ENCODE results near the gene KIAA0232. TPM values are rescaled to one million over a fixed set of nuclear protein-coding genes. Genes with fewer than 3 reads are reported as not detected.

Gene KIAA0232
- polyA plus RNA-seq, 1 donor (not counting 4 experiments of a cell fraction or from before 2014, with no cell fraction given): 10.0 TPM

DNA sequence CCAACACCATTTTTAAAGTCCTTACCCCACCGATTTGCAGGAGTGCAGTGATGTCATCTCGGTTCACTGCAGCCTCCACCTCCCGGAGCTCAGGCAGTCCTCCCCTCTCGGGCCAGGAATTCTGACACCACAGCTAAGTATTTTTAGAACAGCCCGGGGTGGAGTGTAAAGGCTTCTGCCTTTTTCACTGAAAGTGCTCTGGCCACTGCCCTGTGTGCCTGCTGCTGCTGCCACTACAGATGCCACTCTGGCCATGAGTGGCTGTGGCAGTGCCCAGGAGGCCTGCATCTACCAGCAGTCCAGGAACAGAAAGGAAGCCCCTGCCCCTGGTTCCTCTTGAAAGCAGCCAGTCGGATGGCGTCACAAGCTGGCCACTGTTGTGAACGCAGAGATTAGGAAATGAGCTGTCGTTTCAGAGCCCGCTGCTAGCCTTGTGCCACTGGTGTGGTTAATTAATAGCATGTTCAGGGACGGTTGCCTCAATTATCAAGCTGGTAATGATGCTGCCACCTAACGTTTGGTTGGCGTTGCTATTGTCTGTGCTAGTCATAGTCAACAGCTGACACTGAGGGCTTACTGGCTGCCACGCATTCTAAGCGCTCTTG, 103.5 kb downstream of the KIAA0232 start:
- DNase-seq (ENCODE audit: low read depth, low spot score): no peak
- H2AFZ ChIP-seq (ENCODE audit: control insufficient read depth, low read length): no peak overlapping the region

DNA sequence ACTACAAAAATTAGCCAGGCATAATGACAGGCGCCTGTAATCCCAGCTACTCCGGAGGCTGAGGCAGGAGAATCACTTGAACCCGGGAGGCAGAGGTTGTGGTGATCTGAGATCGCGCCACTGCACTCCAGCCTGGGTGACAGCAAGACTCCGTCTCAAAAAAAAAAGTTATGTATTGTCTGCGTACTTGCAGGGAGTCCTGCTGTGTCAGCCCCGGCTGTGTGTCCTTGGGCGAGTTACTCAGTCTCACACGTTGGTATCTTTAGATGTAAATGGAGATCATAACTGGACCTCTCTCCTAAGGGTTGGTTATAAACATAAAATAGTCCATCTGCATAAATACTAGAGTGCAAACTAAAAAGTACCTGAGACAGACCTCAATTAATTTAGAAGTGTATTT, 104.4 kb downstream of the KIAA0232 start:
- H3K4me1 ChIP-seq (ENCODE audit: control insufficient read depth, extremely low read depth, insufficient read depth, low read length): no peaks in the 10 kb centered on the region
- FAIRE-seq (no peak), DNase-seq (ENCODE audit: low read depth, low spot score) (no peak)
- no peaks in the 10 kb centered on the region for H3K9me3 ChIP-seq (ENCODE audit: control insufficient read depth, low read depth, low read length)
- H3K79me2 ChIP-seq (ENCODE audit: control insufficient read depth, insufficient read depth, low read length): no peaks in the 10 kb centered on the region
- H3K4me3 ChIP-seq (ENCODE audit: control insufficient read depth in 2 of 3, extremely low read depth in 1 of 3, insufficient read depth in 2 of 3, low read depth in 1 of 3, low read length in 3 of 3): no peak overlapping the region
- H3K27ac ChIP-seq (ENCODE audit: control insufficient read depth, insufficient read depth, low read length): no peak overlapping the region
- TF ChIP-seq, protein P1, sequence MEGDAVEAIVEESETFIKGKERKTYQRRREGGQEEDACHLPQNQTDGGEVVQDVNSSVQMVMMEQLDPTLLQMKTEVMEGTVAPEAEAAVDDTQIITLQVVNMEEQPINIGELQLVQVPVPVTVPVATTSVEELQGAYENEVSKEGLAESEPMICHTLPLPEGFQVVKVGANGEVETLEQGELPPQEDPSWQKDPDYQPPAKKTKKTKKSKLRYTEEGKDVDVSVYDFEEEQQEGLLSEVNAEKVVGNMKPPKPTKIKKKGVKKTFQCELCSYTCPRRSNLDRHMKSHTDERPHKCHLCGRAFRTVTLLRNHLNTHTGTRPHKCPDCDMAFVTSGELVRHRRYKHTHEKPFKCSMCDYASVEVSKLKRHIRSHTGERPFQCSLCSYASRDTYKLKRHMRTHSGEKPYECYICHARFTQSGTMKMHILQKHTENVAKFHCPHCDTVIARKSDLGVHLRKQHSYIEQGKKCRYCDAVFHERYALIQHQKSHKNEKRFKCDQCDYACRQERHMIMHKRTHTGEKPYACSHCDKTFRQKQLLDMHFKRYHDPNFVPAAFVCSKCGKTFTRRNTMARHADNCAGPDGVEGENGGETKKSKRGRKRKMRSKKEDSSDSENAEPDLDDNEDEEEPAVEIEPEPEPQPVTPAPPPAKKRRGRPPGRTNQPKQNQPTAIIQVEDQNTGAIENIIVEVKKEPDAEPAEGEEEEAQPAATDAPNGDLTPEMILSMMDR (optimal IDR thresholded peaks at IDR 0.05 in 1 of 3, IDR thresholded peaks at IDR 0.05 in 1 of 3, conservative IDR thresholded peaks at IDR 0.05 in 1 of 3; ENCODE audit: extremely low read depth in 1 of 3, insufficient read depth in 2 of 3, low read length in 3 of 3): no peak
- no peak for TF ChIP-seq EZH2 (IDR thresholded peaks at IDR 0.05; ENCODE audit: low read length)
- H3K27me3 ChIP-seq (ENCODE audit: control insufficient read depth, extremely low read depth, insufficient read depth, low read length): no peaks in the 10 kb centered on the region
- H4K20me1 ChIP-seq (ENCODE audit: control insufficient read depth, extremely low read depth, insufficient read depth, low read length): peaks cover 2% of the 10 kb centered on the region
- no peak overlapping the region for H2AFZ ChIP-seq (ENCODE audit: control insufficient read depth, low read length)
- no peak overlapping the region for H3K4me2 ChIP-seq (ENCODE audit: control insufficient read depth, extremely low read depth, insufficient read depth, low read depth, low read length)
- peaks cover 3 to 4% of the 10 kb centered on the region in 2 experiments for H3K36me3 ChIP-seq (ENCODE audit: control insufficient read depth in 2 of 2, extremely low read depth in 1 of 2, insufficient read depth in 2 of 2, low read length in 2 of 2)
- dilution Hi-C loops (cut with MboI; ENCODE audit: extremely low pct_ligation_motif_present, low sequenced_read_pairs): no loop called here
- H3K9ac ChIP-seq (ENCODE audit: control insufficient read depth, extremely low read depth, insufficient read depth, low read length): no peak overlapping the region
- no peaks in the 10 kb centered on the region for H3K9me1 ChIP-seq (ENCODE audit: control insufficient read depth, extremely low read depth, insufficient read depth, low read length)

More for the DNA sequence above, 103.5 kb downstream of the KIAA0232 start:
- peaks cover 10% of the 10 kb centered on the region in 2 experiments for H3K36me3 ChIP-seq (ENCODE audit: control insufficient read depth in 2 of 2, extremely low read depth in 1 of 2, insufficient read depth in 2 of 2, low read length in 2 of 2)
- no peak overlapping the region for H3K4me2 ChIP-seq (ENCODE audit: control insufficient read depth, extremely low read depth, insufficient read depth, low read depth, low read length)
- peak; percentile 51 for FAIRE-seq
- H3K9me3 ChIP-seq (ENCODE audit: control insufficient read depth, low read depth, low read length): no peaks in the 10 kb centered on the region
- H3K4me1 ChIP-seq (ENCODE audit: control insufficient read depth, extremely low read depth, insufficient read depth, low read length): no peaks in the 10 kb centered on the region
- no peak overlapping the region for H3K4me3 ChIP-seq (ENCODE audit: control insufficient read depth in 2 of 3, extremely low read depth in 1 of 3, insufficient read depth in 2 of 3, low read depth in 1 of 3, low read length in 3 of 3)
- no peaks in the 10 kb centered on the region for H3K27me3 ChIP-seq (ENCODE audit: control insufficient read depth, extremely low read depth, insufficient read depth, low read length)
- no peak overlapping the region for H3K27ac ChIP-seq (ENCODE audit: control insufficient read depth, insufficient read depth, low read length)
- no peaks in the 10 kb centered on the region for H3K9me1 ChIP-seq (ENCODE audit: control insufficient read depth, extremely low read depth, insufficient read depth, low read length)
- dilution Hi-C loops (cut with MboI; ENCODE audit: extremely low pct_ligation_motif_present, low sequenced_read_pairs): no loop called here
- no peak for TF ChIP-seq EZH2 (IDR thresholded peaks at IDR 0.05; ENCODE audit: low read length)
- TF ChIP-seq, protein P1 (optimal IDR thresholded peaks at IDR 0.05 in 1 of 3, IDR thresholded peaks at IDR 0.05 in 1 of 3, conservative IDR thresholded peaks at IDR 0.05 in 1 of 3; ENCODE audit: extremely low read depth in 1 of 3, insufficient read depth in 2 of 3, low read length in 3 of 3): peak; percentile 24 to 68 (median 30)
- H3K79me2 ChIP-seq (ENCODE audit: control insufficient read depth, insufficient read depth, low read length): no peaks in the 10 kb centered on the region
- H3K9ac ChIP-seq (ENCODE audit: control insufficient read depth, extremely low read depth, insufficient read depth, low read length): no peak overlapping the region
- peaks cover 2% of the 10 kb centered on the region for H4K20me1 ChIP-seq (ENCODE audit: control insufficient read depth, extremely low read depth, insufficient read depth, low read length)

All from keratinocyte (primary cell).